ENCODE measurements around the gene PLXNA1.

DNA sequence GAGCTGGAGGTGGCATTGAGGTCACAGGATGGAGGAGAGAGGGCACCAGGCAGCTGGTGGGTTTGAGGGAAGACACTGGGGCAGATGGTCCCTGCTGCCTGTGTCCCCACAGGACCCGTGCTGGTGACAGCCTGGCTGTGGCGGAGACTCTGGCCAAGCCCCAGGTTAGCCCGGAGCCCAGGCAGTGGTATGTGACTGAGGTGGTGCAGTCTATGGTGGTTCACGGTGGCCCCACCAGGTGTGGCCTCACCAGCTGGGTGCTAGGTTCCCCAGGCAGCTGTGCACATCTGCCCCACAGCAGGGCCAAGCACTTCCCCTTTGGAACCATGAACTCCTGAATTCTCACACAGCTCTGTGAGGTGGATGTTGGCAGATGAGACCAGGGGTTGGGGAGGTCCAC lies 15.4 kb downstream of the PLXNA1 start:
- TF ChIP-seq CTCF (IDR thresholded peaks at IDR 0.05) (no peak), POLR2A (IDR thresholded peaks at IDR 0.05) (no peak)

All from ovary (tissue), 3 donors.